Measurements from ENCODE around the gene ZDHHC1. TPM values are rescaled to one million over a fixed set of nuclear protein-coding genes. Genes with fewer than 3 reads are reported as not detected.
"Not testable (repeated sequence)": the region's sequence is repeated elsewhere in the genome, so short reads cannot be mapped to it uniquely, and the experiment has no call there.

The ZDHHC1 gene
- total RNA-seq, 8 experiments from 2014 or later, result 3.4 to 14.6 (median 4.6) TPM

GRCh38 chr16:67376012-67376411 is 40.3 kb downstream of the ZDHHC1 start:
- H3K4me3 ChIP-seq; H3K4me1 ChIP-seq (replicated peaks in 1 of 2); H3K27ac ChIP-seq; in situ Hi-C loops (cut with MboI; ENCODE audit: low pct_unique_long_range_greater_than_20kb in 2 of 9, low sequenced_read_pairs in 9 of 9, unreplicated experiment in 9 of 9); ATAC-seq (replicated peaks in 6 of 8): not testable (repeated sequence)
- 0 to 93% (median 86%) methylated on average over 1 to 11 of the region's 11 CpGs for WGBS, 10 experiments

GRCh38 chr16:67372664-67373063 is 43.6 kb downstream of the ZDHHC1 start:
- Histone ChIP-seq H3K4me1 (replicated peaks in 1 of 2) (no peaks in the 10 kb centered on the region), H3K27ac (no peak overlapping the region), H3K4me3 (no peak overlapping the region)
- in situ Hi-C loops (cut with MboI; ENCODE audit: low pct_unique_long_range_greater_than_20kb in 2 of 9, low sequenced_read_pairs in 9 of 9, unreplicated experiment in 9 of 9), result no loop called here
- peak in 4 of 8 experiments; percentile 26 to 54 (median 44) for ATAC-seq (replicated peaks in 6 of 8)

- Histone ChIP-seq H3K4me1 (replicated peaks in 1 of 2) (no peaks in the 10 kb centered on the region), H3K27ac (no peak overlapping the region), H3K4me3 (no peak overlapping the region)
- 31 to 100% (median 77%) methylated on average over 1 to 4 of the region's 4 CpGs for WGBS, 10 experiments
- in situ Hi-C loops (cut with MboI; ENCODE audit: low pct_unique_long_range_greater_than_20kb in 2 of 9, low sequenced_read_pairs in 9 of 9, unreplicated experiment in 9 of 9), result no loop called here
- ATAC-seq (replicated peaks in 6 of 8), result peak in 1 of 8 experiments; percentile 42
Observed at GRCh38 chr16:67370661-67371060, 45.6 kb downstream of the ZDHHC1 start.

DNA sequence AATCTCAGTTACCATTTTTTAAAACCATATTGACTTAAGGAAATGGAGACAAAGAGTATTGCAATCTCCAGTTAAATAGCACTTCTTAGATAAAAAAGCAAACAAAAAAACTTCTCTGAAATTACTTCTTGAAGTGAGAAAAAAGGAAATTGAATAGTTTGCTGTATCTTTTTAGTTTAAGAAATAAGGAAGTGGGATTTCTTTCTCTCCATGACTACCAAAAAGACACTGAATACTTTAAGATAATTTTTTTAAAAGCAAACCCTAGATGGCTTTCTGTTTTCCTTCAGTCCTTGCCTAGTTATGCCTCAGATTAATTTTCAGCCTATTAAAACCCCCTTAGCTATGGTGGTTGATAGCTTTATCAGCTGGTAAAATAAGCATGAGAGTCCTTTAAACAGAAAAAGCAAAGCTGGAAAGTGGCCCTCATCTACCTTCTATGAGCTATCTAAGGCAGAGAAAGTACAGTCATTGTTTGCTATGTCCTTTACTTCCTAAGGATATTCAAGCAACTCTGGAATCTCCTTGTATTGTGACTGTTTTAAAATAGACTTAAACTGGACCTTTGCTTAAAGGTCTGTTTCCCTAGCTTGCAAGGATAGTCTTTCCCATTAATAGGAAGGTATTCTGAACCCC is 51.6 kb downstream of the ZDHHC1 start:
- in situ Hi-C loops (cut with MboI; ENCODE audit: low pct_unique_long_range_greater_than_20kb in 2 of 9, low sequenced_read_pairs in 9 of 9, unreplicated experiment in 9 of 9), result no loop called here

DNA sequence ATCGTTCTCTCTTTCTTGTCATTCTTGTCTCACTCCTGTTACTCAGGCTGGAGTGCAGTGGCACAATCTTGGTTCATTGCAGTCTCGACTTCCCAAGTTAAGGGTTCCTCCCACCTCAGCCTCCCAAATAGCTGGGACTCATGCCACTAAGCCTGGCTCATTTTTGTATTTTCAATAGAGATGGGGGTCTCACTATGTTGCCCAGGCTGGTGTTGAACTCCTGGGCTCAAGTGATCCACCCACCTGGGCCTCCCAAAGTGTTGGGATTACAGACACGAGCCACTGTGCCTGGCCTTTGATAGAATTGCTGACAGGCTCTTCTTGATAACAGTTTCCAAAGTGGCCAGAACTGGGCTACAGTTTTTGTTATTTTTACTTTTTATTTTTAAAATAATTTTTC is 55.2 kb downstream of the ZDHHC1 start:
- no peak for ATAC-seq (replicated peaks in 6 of 8)
- in situ Hi-C loops (cut with MboI; ENCODE audit: low pct_unique_long_range_greater_than_20kb in 2 of 9, low sequenced_read_pairs in 9 of 9, unreplicated experiment in 9 of 9), result no loop called here
- 33 to 100% (median 83%) methylated on average over 1 to 3 of the region's 3 CpGs; no CpG with 5 or more reads in 2 of the 10 experiments for WGBS, 10 experiments
- Histone ChIP-seq H3K27ac (no peak overlapping the region), H3K4me1 (replicated peaks in 1 of 2) (peaks cover 4 to 22% of the 10 kb centered on the region in 2 donors), H3K4me3 (no peak overlapping the region)

More for the DNA sequence above, 51.6 kb downstream of the ZDHHC1 start:
- Histone ChIP-seq H3K27ac (no peak overlapping the region), H3K4me3 (no peak overlapping the region), H3K4me1 (replicated peaks in 1 of 2) (peaks cover 0 to 11% of the 10 kb centered on the region in 2 donors)
- ATAC-seq (replicated peaks in 6 of 8), result no peak

DNA sequence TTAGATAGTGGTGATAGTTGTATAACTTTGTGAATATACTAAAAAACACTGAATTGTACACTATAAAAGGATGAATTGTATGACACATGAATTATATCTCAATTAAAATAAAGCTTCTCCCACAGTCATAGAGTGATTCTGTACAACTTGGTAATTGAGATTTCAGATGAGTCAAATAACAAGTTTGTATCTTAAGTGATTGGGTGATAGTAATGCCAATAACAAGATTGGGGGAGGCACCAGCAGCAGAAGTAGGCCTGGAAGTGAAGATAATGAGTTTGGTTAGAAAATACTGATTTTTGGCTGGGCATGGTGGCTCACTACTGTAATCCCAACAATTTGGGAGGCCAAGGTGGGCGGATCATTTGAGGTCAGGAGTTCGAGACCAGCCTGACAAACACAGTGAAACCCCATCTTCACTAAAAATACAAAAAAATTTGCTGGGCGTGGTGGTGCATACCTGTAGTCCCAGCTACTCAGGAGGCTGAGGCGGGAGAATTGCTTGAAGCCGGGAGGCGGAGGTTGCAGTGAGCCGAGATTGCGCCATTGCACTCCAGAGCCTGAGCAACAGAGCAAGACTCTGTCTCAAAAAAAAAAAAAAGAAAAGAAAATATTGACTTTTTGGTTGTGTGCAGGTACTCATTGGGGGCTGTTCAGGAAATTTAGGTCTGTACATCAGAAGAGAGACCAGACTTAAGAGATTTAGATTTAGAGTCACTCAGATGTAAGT is 56.6 kb downstream of the ZDHHC1 start:
- in situ Hi-C loops (cut with MboI; ENCODE audit: low pct_unique_long_range_greater_than_20kb in 2 of 9, low sequenced_read_pairs in 9 of 9, unreplicated experiment in 9 of 9); H3K4me3 ChIP-seq; ATAC-seq (replicated peaks in 6 of 8); H3K27ac ChIP-seq: not testable (repeated sequence)
- WGBS, 10 experiments, result 74 to 100% (median 93%) methylated on average over 2 to 7 of the region's 8 CpGs
- H3K4me1 ChIP-seq (replicated peaks in 1 of 2), result peaks cover 4 to 26% of the 10 kb centered on the region in 2 donors

DNA sequence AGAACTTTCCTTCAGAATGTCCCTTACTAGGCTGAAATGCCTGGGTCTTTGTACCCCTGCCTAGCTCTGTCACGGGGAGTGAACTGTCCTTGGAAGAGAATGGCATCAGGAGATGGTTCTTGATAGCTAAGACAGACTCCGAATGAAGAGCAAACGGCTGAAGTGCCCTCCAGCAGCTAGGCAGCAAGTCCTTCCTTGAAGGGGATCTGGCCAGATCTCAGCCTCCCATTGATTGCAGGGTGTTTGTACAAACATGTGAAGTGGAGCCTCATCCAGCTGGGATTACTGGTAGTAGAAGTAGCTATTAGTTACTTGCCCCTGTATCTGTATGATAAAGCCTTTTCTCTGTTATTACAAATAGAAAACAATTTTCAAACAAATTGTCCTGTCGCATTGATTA is 58.7 kb downstream of the ZDHHC1 start:
- Histone ChIP-seq H3K4me3 (no peak overlapping the region), H3K4me1 (replicated peaks in 1 of 2) (peaks cover 4 to 15% of the 10 kb centered on the region in 2 donors), H3K27ac (no peak overlapping the region)
- in situ Hi-C loops (cut with MboI; ENCODE audit: low pct_unique_long_range_greater_than_20kb in 2 of 9, low sequenced_read_pairs in 9 of 9, unreplicated experiment in 9 of 9), result no loop called here
- 13 to 100% (median 72%) methylated on average over 1 to 4 of the region's 4 CpGs; no CpG with 5 or more reads in 2 of the 10 experiments for WGBS, 10 experiments
- ATAC-seq (replicated peaks in 6 of 8), result no peak

- Histone ChIP-seq H3K27ac (no peak overlapping the region), H3K4me3 (no peak overlapping the region), H3K4me1 (replicated peaks in 1 of 2) (peaks cover 4 to 15% of the 10 kb centered on the region in 2 donors)
- 11 to 80% (median 40%) methylated on average over 1 to 3 of the region's 3 CpGs; no CpG with 5 or more reads in 1 of the 10 experiments for WGBS, 10 experiments
- peak in 6 of 8 experiments; percentile 34 to 98 (median 91) for ATAC-seq (replicated peaks in 6 of 8)
- in situ Hi-C loops (cut with MboI; ENCODE audit: low pct_unique_long_range_greater_than_20kb in 2 of 9, low sequenced_read_pairs in 9 of 9, unreplicated experiment in 9 of 9), result no loop called here
Observed at GRCh38 chr16:67356396-67356795, 59.9 kb downstream of the ZDHHC1 start.

DNA sequence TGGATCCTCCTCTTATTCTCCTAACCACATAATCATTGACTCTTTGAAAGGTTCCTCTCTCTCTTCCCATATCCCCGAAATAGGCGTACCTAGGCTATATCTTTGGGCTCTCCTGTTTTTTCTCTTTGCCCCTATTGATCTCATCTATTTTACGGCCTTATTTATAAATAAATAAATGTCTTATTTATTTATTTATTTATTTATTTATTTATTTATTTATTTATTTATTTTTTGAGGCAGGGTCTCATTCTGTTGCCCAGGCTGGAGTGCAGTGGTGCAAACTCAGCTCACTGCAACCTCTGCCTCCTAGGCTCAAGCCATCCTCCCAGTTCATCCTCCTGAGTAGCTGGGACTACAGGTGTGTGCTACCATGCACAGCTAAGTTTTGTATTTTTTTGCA is 63.8 kb downstream of the ZDHHC1 start:
- WGBS, 10 experiments, result 81 to 100% (median 100%) methylated on average over 1 to 3 of the region's 3 CpGs
- H3K4me3 ChIP-seq; in situ Hi-C loops (cut with MboI; ENCODE audit: low pct_unique_long_range_greater_than_20kb in 2 of 9, low sequenced_read_pairs in 9 of 9, unreplicated experiment in 9 of 9); H3K27ac ChIP-seq; ATAC-seq (replicated peaks in 6 of 8): not testable (repeated sequence)
- H3K4me1 ChIP-seq (replicated peaks in 1 of 2), result peaks cover 4 to 15% of the 10 kb centered on the region in 2 donors

GRCh38 chr16:67350324-67350723 is 66.0 kb downstream of the ZDHHC1 start:
- in situ Hi-C loops (cut with MboI; ENCODE audit: low pct_unique_long_range_greater_than_20kb in 2 of 9, low sequenced_read_pairs in 9 of 9, unreplicated experiment in 9 of 9), result no loop called here
- ATAC-seq (replicated peaks in 6 of 8), result peak in 5 of 8 experiments; percentile 26 to 63 (median 47)
- no peak overlapping the region for H3K4me3 ChIP-seq
- H3K27ac ChIP-seq, result no peak overlapping the region
- H3K4me1 ChIP-seq (replicated peaks in 1 of 2), result no peaks in the 10 kb centered on the region
- WGBS, 10 experiments, result 80 to 100% (median 82%) methylated on average over 1 of the region's 1 CpG; no CpG with 5 or more reads in 5 of the 10 experiments

GRCh38 chr16:67349172-67349571 is 67.1 kb downstream of the ZDHHC1 start:
- in situ Hi-C loops (cut with MboI; ENCODE audit: low pct_unique_long_range_greater_than_20kb in 2 of 9, low sequenced_read_pairs in 9 of 9, unreplicated experiment in 9 of 9), result no loop called here
- peak in 3 of 8 experiments; percentile 41 to 67 (median 41) for ATAC-seq (replicated peaks in 6 of 8)
- Histone ChIP-seq H3K27ac (no peak overlapping the region), H3K4me1 (replicated peaks in 1 of 2) (no peaks in the 10 kb centered on the region), H3K4me3 (no peak overlapping the region)

GRCh38 chr16:67346341-67346740 is 69.9 kb downstream of the ZDHHC1 start:
- no peaks in the 10 kb centered on the region for H3K4me1 ChIP-seq (replicated peaks in 1 of 2)
- no peak overlapping the region for H3K4me3 ChIP-seq
- 50 to 96% (median 85%) methylated on average over 2 to 3 of the region's 3 CpGs for WGBS, 10 experiments
- in situ Hi-C loops (cut with MboI; ENCODE audit: low pct_unique_long_range_greater_than_20kb in 2 of 9, low sequenced_read_pairs in 9 of 9, unreplicated experiment in 9 of 9), result no loop called here
- H3K27ac ChIP-seq, result no peak overlapping the region
- no peak for ATAC-seq (replicated peaks in 6 of 8)

- no peak overlapping the region for H3K4me3 ChIP-seq
- WGBS, 10 experiments, result 71 to 100% (median 86%) methylated on average over 1 of the region's 1 CpG; no CpG with 5 or more reads in 5 of the 10 experiments
- H3K4me1 ChIP-seq (replicated peaks in 1 of 2), result no peaks in the 10 kb centered on the region
- no peak for ATAC-seq (replicated peaks in 6 of 8)
- no peak overlapping the region for H3K27ac ChIP-seq
- in situ Hi-C loops (cut with MboI; ENCODE audit: low pct_unique_long_range_greater_than_20kb in 2 of 9, low sequenced_read_pairs in 9 of 9, unreplicated experiment in 9 of 9), result no loop called here
Observed at GRCh38 chr16:67345401-67345800, 70.9 kb downstream of the ZDHHC1 start.
